Mucosa of stomach (tissue), 1 donor: ENCODE data around the gene UCN2.

Experiments used
- H3K27me3 ChIP-seq: one replicate; pipeline ENCODE4 v1.7.0; 2013; ENCODE audit warnings: mild to moderate bottlenecking, low read length; ENCODE audit not compliant: control insufficient read depth, insufficient read depth
- H3K36me3 ChIP-seq: one replicate; pipeline ENCODE4 v1.7.0; 2013; ENCODE audit warnings: low read length; ENCODE audit not compliant: control insufficient read depth, insufficient read depth
- H3K4me1 ChIP-seq: one replicate; pipeline ENCODE4 v1.7.0; 2013; ENCODE audit warnings: mild to moderate bottlenecking, low read length; ENCODE audit not compliant: control insufficient read depth, insufficient read depth
- H3K4me3 ChIP-seq: one replicate; pipeline ENCODE4 v1.7.0; 2013; ENCODE audit warnings: low read length
- H3K9ac ChIP-seq: one replicate; pipeline ENCODE4 v1.7.0; 2013; ENCODE audit warnings: mild to moderate bottlenecking, low read length, moderate library complexity
- H3K9me3 ChIP-seq: one replicate; pipeline ENCODE4 v1.7.0; 2013; ENCODE audit warnings: mild to moderate bottlenecking, low read length, moderate library complexity; ENCODE audit not compliant: control insufficient read depth
- donor health status: Pancreatic carcinoma.

UCN2 gene

DNA sequence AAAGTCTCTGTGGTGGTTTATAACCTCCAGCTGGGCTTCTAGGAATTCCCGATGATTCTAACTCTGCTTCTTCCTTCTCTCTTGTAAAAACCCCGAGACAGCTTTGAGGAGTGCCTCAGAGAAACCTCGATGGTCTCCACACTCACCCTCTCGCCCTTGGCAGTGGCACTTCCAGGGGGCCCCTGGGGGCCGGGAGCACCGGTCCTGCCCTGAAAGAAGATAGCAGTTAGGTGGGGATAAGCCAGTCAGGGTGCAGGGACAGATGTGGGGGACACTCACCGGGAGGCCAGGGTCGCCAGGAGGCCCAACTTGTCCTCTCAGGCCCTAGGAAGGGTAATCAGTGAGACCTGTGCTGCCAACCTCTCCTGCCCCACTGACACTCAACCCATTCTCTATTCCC is 21.8 kb upstream of the UCN2 start:
- no peak overlapping the region for H3K4me3 ChIP-seq
- H3K27me3 ChIP-seq = peaks cover 17% of the 10 kb centered on the region
- no peaks in the 10 kb centered on the region for H3K36me3 ChIP-seq
- H3K9me3 ChIP-seq = no peaks in the 10 kb centered on the region
- no peaks in the 10 kb centered on the region for H3K4me1 ChIP-seq
- H3K9ac ChIP-seq = no peak overlapping the region

DNA sequence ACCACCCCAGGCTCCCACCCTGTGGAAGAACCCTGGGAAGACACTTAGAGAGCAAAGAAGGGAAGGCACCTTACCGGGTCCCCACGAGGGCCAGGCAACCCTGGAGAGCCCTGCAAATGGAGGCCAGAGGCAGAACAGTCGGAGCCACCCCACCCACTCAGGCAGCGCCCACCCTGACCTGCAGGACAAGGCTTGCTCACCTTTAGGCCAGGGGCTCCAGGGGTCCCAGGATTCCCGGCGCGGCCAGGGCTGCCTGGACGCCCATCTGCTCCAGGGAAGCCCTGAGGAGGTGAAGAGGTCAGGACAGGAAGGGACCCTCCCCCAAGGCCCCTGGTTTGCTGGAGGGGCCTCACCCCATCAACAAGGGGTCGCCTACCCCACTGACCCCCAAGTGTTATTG is 21.3 kb upstream of the UCN2 start:
- Histone ChIP-seq H3K4me3 (no peak overlapping the region), H3K36me3 (no peaks in the 10 kb centered on the region), H3K27me3 (peaks cover 17% of the 10 kb centered on the region)

DNA sequence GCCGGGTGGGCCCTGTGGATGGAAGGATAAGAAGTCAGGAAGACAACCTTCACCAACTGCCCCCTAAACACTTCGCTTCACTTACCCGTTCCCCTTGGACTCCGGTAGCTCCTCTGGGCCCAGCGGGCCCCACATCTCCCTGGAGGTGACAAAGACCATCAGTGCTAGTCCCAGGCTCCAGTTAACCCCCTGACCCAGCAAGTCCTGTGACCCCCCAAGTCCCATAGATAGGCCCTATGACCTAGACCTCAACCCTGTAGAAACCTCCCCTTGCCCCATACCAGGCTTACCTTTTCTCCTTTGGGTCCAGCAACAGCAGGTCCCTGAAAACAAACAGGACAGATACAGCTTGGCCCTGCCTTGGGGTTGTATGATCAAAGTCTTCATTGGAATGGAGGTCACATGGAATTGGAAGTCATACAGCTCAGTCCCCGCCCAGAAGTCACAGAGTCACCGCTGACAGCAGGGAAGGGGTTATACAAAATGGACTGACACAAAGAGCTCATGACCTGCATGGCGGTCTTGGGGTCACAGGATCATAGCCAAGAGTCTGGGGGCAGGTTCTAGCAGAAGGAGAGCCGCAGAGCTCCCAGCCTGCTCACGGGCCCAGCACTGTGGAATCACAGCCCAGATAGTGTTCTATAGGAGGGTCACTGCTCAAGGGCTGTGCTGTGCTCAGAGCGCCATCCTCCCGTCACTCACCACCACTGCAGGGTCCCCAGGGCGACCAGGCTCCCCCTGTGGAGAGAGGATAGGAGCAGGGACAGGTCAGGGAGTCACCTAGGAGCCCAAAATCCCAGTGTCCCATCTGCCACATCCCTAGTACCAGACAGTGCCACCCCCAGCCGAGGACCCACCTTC is 18.3 kb upstream of the UCN2 start:
- Histone ChIP-seq H3K36me3 (no peaks in the 10 kb centered on the region), H3K27me3 (no peaks in the 10 kb centered on the region), H3K4me1 (no peaks in the 10 kb centered on the region), H3K9me3 (no peaks in the 10 kb centered on the region), H3K9ac (no peak overlapping the region), H3K4me3 (no peak overlapping the region)

More for the DNA sequence above, 21.3 kb upstream of the UCN2 start:
- no peaks in the 10 kb centered on the region for H3K4me1 ChIP-seq
- H3K9ac ChIP-seq = no peak overlapping the region
- H3K9me3 ChIP-seq = no peaks in the 10 kb centered on the region

DNA sequence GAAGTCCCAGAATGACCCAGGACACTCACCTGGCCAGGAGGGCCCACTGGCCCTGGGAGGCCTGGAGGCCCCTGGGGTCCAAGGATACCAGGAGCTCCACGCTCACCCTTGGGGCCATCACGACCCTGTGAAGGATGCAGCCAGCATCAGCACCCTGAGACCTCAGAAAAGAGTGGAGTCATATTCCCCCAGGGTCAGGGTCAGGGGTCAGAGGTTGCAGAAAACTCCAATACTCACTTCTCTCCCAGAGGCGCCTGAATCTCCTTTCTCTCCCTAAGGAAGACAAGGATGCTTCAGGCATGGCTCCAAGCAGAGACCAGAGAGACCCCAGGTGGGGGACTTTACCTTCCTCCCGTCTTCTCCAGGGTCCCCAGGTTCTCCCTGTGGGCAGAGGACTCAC is 13.1 kb upstream of the UCN2 start:
- Histone ChIP-seq H3K9me3 (no peaks in the 10 kb centered on the region), H3K27me3 (no peaks in the 10 kb centered on the region), H3K4me3 (no peak overlapping the region), H3K36me3 (no peaks in the 10 kb centered on the region), H3K9ac (no peak overlapping the region), H3K4me1 (no peaks in the 10 kb centered on the region)

DNA sequence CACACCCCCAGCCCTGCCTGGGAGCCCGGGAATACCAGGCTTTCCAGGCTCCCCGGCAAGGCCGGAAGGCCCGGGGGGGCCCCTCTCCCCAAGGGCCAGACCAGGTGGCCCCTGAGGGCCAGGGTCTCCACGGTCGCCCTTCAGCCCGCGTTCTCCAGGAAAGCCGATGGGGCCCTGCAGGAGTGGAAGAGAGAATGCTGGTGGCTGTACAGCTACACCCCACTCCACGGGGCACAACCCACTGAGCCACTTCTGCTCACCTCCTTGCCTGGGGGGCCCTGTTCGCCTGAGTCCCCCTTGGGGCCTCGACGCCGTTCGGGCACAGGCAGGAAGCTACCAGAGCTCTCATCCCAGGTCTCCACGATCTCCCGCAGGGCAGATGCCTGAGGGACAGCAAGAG is 11.8 kb upstream of the UCN2 start:
- H3K4me1 ChIP-seq = no peaks in the 10 kb centered on the region
- no peak overlapping the region for H3K9ac ChIP-seq
- no peaks in the 10 kb centered on the region for H3K27me3 ChIP-seq
- H3K9me3 ChIP-seq = no peaks in the 10 kb centered on the region
- H3K4me3 ChIP-seq = no peak overlapping the region
- H3K36me3 ChIP-seq = no peaks in the 10 kb centered on the region

DNA sequence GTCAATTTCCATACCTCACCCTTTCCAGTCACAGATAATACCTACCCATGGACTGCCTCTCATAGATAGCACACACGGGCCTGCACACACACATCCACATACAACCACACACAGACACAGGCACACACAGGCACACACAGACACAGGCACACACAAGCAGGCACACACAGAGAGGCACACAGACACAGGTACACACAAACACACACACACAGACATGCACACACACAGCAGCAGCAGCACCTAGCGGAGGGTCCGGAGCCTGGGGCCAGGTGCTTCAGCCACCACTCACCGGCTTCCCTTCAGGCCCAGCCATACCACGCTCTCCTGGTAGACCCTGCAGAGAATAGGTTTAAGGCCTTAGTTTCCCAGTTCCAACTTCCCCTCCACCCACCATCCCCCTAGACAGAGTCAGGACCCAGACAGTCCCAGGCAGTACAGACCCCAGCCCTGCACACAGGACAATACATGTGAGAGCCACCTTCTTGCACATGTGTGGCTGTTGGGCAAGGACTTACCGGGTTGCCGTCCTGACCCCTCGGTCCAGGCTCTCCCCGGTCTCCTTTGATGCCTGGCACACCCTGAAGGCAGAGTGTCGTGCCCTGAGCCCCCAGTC is 10.5 kb upstream of the UCN2 start:
- H3K4me3 ChIP-seq = no peak overlapping the region
- H3K27me3 ChIP-seq = no peaks in the 10 kb centered on the region
- H3K4me1 ChIP-seq = no peaks in the 10 kb centered on the region

DNA sequence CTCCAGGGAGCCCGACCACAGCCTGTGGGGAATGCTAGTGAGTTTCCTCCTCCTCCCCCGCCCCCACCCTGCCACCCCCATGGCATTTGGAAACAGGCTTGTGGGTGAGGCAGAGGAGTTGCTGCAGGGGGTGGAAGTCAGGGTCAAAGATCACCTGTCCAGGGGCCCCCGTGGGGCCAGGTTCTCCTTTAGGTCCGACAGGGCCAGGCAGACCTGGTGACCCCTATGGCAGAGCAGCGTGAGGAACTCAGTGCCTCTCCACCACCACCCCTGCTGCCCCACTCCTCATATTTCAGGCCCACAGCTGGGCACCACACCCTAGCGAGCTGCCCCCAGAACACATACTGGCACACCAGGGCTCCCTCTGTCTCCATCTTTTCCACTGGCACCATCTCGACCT is 8.9 kb upstream of the UCN2 start:
- H3K4me3 ChIP-seq = no peak overlapping the region

More for the DNA sequence above, 10.5 kb upstream of the UCN2 start:
- no peaks in the 10 kb centered on the region for H3K9me3 ChIP-seq
- no peak overlapping the region for H3K9ac ChIP-seq
- H3K36me3 ChIP-seq = no peaks in the 10 kb centered on the region

DNA sequence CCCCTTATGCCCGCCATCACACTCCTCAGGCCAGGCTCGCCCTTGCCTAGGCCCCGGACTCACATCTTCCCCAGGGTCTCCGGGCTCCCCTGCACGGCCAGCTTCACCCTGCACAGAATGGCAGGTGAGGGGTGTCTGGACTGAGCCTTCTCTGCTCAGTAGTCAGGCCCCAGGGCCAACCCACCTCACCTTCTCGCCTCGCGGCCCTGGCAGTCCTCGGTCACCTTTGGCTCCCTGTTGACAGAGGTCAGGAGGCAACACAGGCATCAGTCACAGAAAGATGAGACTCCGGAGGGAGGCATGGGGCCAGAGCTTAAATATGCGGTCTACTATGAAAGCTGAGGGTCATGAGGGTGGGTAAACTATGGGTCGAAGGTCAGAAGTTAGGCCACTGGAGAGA is 8.4 kb upstream of the UCN2 start:
- H3K9me3 ChIP-seq = no peaks in the 10 kb centered on the region
- no peaks in the 10 kb centered on the region for H3K36me3 ChIP-seq

More for the DNA sequence above, 8.9 kb upstream of the UCN2 start:
- Histone ChIP-seq H3K9ac (no peak overlapping the region), H3K9me3 (no peaks in the 10 kb centered on the region), H3K4me1 (no peaks in the 10 kb centered on the region), H3K36me3 (no peaks in the 10 kb centered on the region), H3K27me3 (no peaks in the 10 kb centered on the region)

DNA sequence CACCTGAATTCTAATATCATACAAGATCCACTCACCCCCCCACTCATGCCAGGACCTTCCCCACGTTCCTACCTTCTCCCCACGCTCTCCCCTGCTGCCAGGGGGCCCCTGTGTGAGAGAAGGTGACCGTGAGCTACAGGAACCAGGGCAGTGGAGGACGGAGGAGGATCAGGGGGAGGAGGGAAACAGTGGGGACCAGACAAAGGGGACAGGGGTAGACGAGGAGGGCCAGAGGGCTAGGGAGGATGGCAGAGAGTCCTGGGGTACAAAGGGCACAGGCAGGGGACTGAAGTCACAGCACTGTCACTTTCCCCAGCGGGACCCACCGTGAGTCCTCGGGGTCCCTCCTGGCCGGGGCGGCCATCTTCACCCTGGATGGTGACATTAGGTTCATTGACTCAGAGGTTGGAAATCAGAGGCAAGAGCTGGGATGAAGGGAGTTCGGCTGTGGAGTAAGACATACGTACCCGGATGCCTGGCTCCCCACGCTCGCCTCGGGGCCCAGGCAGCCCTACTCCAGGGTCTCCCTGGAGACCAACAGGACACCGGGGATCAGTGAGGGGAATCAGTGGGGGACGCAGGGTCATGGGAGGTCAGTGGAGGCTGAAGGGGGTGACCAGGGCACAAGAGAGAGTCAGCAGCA is 6.3 kb upstream of the UCN2 start:
- Histone ChIP-seq H3K4me3 (no peak overlapping the region), H3K9me3 (no peaks in the 10 kb centered on the region), H3K36me3 (no peaks in the 10 kb centered on the region), H3K27me3 (no peaks in the 10 kb centered on the region), H3K4me1 (no peaks in the 10 kb centered on the region), H3K9ac (no peak overlapping the region)

More for the DNA sequence above, 8.4 kb upstream of the UCN2 start:
- Histone ChIP-seq H3K27me3 (no peaks in the 10 kb centered on the region), H3K9ac (no peak overlapping the region), H3K4me3 (no peak overlapping the region), H3K4me1 (no peaks in the 10 kb centered on the region)

DNA sequence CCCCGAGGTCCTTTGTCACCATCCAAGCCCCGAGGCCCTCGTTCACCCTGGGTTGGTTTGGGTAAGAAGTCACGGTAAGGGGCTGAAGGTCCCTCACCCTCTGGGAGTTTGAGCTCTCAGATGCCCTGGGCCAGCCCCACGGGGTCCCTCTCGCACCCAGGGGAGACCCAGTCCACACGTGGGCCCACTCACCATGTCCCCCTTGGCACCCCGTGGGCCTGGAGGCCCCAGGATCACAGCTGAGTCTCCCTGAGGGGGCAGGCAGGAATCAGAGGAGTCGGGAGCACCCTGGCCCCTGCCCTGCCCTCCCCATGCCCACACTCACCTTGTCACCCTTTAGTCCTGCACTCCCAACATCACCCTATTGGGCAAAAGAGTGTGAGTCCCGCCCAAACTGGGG is 5.8 kb upstream of the UCN2 start:
- H3K27me3 ChIP-seq = no peaks in the 10 kb centered on the region
- H3K4me3 ChIP-seq = no peak overlapping the region
- no peaks in the 10 kb centered on the region for H3K9me3 ChIP-seq
- H3K4me1 ChIP-seq = no peaks in the 10 kb centered on the region
- H3K9ac ChIP-seq = no peak overlapping the region
- H3K36me3 ChIP-seq = no peaks in the 10 kb centered on the region

DNA sequence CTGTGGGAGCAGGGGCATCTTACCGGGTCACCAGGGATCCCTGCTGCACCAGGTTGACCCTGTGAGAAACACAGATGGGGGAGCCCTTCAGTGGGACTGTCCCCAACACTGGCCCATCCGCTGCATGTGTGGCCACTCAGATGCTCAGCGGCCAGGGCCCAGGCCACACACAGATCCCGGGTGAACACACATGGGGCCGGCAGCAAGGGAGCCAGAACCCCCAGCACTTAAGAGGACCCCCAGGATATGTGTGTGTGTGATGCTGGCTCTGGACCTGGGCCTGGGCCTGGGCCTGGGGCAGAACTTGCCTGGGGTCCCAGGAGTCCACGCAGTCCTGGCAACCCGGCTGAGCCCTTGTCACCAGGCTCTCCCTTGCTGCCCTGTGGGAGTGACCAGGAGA is 4.9 kb upstream of the UCN2 start:
- Histone ChIP-seq H3K36me3 (no peaks in the 10 kb centered on the region), H3K9me3 (no peaks in the 10 kb centered on the region), H3K4me3 (no peak overlapping the region), H3K27me3 (no peaks in the 10 kb centered on the region), H3K9ac (no peak overlapping the region), H3K4me1 (no peaks in the 10 kb centered on the region)

DNA sequence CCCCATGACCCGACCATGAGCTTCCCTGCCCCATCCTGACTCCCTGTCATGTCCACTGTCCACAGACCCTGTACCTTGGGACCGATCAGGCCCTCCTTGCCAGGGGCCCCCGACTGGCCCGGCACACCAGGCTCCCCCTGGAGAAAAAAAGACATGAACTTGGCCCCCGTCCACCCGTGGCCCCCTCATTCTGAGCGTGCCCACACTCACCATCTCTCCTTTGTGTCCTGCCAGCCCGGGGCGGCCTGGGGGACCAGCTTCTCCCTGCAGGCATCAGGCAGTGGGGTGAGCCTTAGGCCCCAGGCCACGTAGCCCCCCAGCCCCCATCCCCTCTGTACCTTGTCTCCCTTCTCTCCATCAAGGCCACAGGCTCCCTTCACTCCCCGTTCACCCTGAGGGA is 3.9 kb upstream of the UCN2 start:
- Histone ChIP-seq H3K4me1 (no peaks in the 10 kb centered on the region), H3K9ac (no peak overlapping the region), H3K9me3 (no peaks in the 10 kb centered on the region), H3K4me3 (no peak overlapping the region), H3K36me3 (no peaks in the 10 kb centered on the region), H3K27me3 (no peaks in the 10 kb centered on the region)
